ENCODE results near the gene UBE2S. TPM values are rescaled to one million over a fixed set of nuclear protein-coding genes. Genes with fewer than 3 reads are reported as not detected.

The UBE2S gene
- total RNA-seq, 1 experiment from 2014 or later = 635 TPM

DNA sequence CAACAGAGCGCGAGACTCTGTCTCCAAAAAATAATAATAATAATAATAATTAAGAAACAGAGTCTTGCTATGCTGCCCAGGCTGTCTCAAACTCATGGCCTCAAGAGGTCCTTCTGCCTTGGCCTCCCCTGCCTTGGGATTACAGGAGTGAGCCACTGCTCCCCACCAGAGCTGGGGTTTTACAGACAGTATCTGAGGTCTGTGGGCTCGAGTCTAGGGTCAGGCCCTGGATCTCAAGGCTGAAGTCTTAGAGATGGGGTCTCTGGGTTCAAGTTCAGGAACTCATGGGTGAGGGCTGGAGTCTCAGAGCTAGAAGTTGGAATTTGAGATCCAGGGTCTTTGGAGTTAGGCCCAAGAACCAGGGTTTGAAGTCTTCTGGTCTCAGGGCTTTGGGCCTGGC, 40.8 kb downstream of the UBE2S start:
- POLR2A ChIA-PET = no interaction called here
- no peak for TF ChIP-seq SIN3A (IDR thresholded peaks at IDR 0.05; ENCODE audit: borderline replicate concordance, insufficient read depth, low read depth, low read length)
- TF ChIP-seq, protein P1, sequence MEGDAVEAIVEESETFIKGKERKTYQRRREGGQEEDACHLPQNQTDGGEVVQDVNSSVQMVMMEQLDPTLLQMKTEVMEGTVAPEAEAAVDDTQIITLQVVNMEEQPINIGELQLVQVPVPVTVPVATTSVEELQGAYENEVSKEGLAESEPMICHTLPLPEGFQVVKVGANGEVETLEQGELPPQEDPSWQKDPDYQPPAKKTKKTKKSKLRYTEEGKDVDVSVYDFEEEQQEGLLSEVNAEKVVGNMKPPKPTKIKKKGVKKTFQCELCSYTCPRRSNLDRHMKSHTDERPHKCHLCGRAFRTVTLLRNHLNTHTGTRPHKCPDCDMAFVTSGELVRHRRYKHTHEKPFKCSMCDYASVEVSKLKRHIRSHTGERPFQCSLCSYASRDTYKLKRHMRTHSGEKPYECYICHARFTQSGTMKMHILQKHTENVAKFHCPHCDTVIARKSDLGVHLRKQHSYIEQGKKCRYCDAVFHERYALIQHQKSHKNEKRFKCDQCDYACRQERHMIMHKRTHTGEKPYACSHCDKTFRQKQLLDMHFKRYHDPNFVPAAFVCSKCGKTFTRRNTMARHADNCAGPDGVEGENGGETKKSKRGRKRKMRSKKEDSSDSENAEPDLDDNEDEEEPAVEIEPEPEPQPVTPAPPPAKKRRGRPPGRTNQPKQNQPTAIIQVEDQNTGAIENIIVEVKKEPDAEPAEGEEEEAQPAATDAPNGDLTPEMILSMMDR (IDR thresholded peaks at IDR 0.05) = no peak
- TF ChIP-seq, protein P2, sequence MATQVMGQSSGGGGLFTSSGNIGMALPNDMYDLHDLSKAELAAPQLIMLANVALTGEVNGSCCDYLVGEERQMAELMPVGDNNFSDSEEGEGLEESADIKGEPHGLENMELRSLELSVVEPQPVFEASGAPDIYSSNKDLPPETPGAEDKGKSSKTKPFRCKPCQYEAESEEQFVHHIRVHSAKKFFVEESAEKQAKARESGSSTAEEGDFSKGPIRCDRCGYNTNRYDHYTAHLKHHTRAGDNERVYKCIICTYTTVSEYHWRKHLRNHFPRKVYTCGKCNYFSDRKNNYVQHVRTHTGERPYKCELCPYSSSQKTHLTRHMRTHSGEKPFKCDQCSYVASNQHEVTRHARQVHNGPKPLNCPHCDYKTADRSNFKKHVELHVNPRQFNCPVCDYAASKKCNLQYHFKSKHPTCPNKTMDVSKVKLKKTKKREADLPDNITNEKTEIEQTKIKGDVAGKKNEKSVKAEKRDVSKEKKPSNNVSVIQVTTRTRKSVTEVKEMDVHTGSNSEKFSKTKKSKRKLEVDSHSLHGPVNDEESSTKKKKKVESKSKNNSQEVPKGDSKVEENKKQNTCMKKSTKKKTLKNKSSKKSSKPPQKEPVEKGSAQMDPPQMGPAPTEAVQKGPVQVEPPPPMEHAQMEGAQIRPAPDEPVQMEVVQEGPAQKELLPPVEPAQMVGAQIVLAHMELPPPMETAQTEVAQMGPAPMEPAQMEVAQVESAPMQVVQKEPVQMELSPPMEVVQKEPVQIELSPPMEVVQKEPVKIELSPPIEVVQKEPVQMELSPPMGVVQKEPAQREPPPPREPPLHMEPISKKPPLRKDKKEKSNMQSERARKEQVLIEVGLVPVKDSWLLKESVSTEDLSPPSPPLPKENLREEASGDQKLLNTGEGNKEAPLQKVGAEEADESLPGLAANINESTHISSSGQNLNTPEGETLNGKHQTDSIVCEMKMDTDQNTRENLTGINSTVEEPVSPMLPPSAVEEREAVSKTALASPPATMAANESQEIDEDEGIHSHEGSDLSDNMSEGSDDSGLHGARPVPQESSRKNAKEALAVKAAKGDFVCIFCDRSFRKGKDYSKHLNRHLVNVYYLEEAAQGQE (IDR thresholded peaks at IDR 0.05; ENCODE audit: insufficient read depth in 1 of 2, low read depth in 2 of 2, low read length in 1 of 2) = no peak
- no peak for TF ChIP-seq TCF7L2 (IDR thresholded peaks at IDR 0.05; ENCODE audit: low read depth, low read length)
- no peak overlapping the region for H3K27ac ChIP-seq (ENCODE audit: low read length)
- in situ Hi-C loops (cut with HindIII; ENCODE audit: low pct_unique_long_range_greater_than_20kb, low sequenced_read_pairs) (no loop called here), intact Hi-C loops (cut with micrococcal nuclease; ENCODE audit: unreplicated experiment) (no loop called here)
- no peaks in the 10 kb centered on the region for H3K36me3 ChIP-seq (ENCODE audit: control insufficient read depth, insufficient read depth, low read length)
- DNase-seq (ENCODE audit: low read depth, low spot score) = no peak
- no peaks in the 10 kb centered on the region for H3K27me3 ChIP-seq (ENCODE audit: control insufficient read depth, insufficient read depth, low read length)
- H3K4me3 ChIP-seq (ENCODE audit: low read depth in 2 of 2, low read length in 2 of 2) = no peak overlapping the region
- CTCF ChIA-PET = no interaction called here
- no TSS peak for BruUV-seq (replicated peaks)
- no peaks in the 10 kb centered on the region for H3K9me3 ChIP-seq (ENCODE audit: control insufficient read depth, insufficient read depth, low read depth, low read length)
- H3K4me1 ChIP-seq (ENCODE audit: control insufficient read depth, insufficient read depth, low read length) = peaks cover 8% of the 10 kb centered on the region
- ATAC-seq = no peak

DNA sequence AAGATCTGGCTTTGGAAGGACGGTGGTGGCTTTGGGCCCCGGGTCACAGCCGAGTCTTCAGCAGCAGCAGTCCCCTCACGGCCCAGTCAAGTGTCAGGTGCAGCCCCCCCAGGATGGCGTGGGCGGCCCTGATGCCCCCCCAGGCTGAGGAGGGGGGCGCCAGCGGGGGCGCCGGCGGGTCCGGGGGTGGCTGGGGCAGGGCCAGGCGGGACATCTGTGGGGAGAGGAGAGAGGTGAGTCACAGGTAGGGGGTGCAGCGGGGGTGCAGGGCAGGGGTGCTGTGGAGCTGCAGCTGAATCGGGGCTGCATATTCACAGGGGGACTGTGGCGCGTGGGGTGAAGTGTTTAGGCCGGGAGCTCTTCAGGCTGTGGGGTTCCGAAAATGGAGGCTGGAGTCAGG, 41.6 kb downstream of the UBE2S start:
- ChIA-PET CTCF (no interaction called here), POLR2A (no interaction called here)
- no peaks in the 10 kb centered on the region for H3K27me3 ChIP-seq (ENCODE audit: control insufficient read depth, insufficient read depth, low read length)
- H3K4me3 ChIP-seq (ENCODE audit: low read depth in 2 of 2, low read length in 2 of 2) = no peak overlapping the region
- H3K27ac ChIP-seq (ENCODE audit: low read length) = no peak overlapping the region
- no TSS peak for BruUV-seq (replicated peaks)
- H3K4me1 ChIP-seq (ENCODE audit: control insufficient read depth, insufficient read depth, low read length) = peaks cover 8% of the 10 kb centered on the region
- DNase-seq (ENCODE audit: low read depth, low spot score) (no peak), ATAC-seq (no peak)
- no peak for TF ChIP-seq SIN3A (IDR thresholded peaks at IDR 0.05; ENCODE audit: borderline replicate concordance, insufficient read depth, low read depth, low read length)
- TF ChIP-seq, protein P2 (IDR thresholded peaks at IDR 0.05; ENCODE audit: insufficient read depth in 1 of 2, low read depth in 2 of 2, low read length in 1 of 2) = no peak
- TF ChIP-seq POLR2AphosphoS5 (IDR thresholded peaks at IDR 0.05; ENCODE audit: low read depth, low read length) = no peak
- TF ChIP-seq, protein P1 (IDR thresholded peaks at IDR 0.05) = no peak
- TF ChIP-seq TCF7L2 (IDR thresholded peaks at IDR 0.05; ENCODE audit: low read depth, low read length) = no peak
- no peaks in the 10 kb centered on the region for H3K36me3 ChIP-seq (ENCODE audit: control insufficient read depth, insufficient read depth, low read length)
- in situ Hi-C loops (cut with HindIII; ENCODE audit: low pct_unique_long_range_greater_than_20kb, low sequenced_read_pairs) = no loop called here
- no peaks in the 10 kb centered on the region for H3K9me3 ChIP-seq (ENCODE audit: control insufficient read depth, insufficient read depth, low read depth, low read length)
- intact Hi-C loops (cut with micrococcal nuclease; ENCODE audit: unreplicated experiment) = no loop called here
